SIG-M5 (cell line): ENCODE data around the gene NDOR1.

Experiments used
- DNase-seq: peaks from one replicate; lab custom pipeline; 2025; lab: John Stamatoyannopoulos, UW

The NDOR1 gene

GRCh38 chr9:137262909-137263285, 57.4 kb downstream of the NDOR1 start:
- DNase-seq, result no peak

- DNase-seq, result no peak
These were observed 58.0 kb downstream of the NDOR1 start for GRCh38 chr9:137263506-137263905.

- no peak for DNase-seq
These were observed 58.6 kb downstream of the NDOR1 start for GRCh38 chr9:137264067-137264466.

GRCh38 chr9:137265496-137266161, 60.1 kb downstream of the NDOR1 start:
- DNase-seq, result no peak

GRCh38 chr9:137266162-137266527, 60.6 kb downstream of the NDOR1 start:
- DNase-seq, result no peak
